GM19099 (cell line): Measurements from ENCODE around the gene KCNE1.

Experiments
- POLR2A ChIP-seq: IDR thresholded peaks from 3 replicates; pipeline ENCODE4 v1.6.1; 2011; ENCODE audit warnings: low read depth; ENCODE audit not compliant: insufficient read length; ENCODE audit errors: extremely low read depth

KCNE1 gene

DNA sequence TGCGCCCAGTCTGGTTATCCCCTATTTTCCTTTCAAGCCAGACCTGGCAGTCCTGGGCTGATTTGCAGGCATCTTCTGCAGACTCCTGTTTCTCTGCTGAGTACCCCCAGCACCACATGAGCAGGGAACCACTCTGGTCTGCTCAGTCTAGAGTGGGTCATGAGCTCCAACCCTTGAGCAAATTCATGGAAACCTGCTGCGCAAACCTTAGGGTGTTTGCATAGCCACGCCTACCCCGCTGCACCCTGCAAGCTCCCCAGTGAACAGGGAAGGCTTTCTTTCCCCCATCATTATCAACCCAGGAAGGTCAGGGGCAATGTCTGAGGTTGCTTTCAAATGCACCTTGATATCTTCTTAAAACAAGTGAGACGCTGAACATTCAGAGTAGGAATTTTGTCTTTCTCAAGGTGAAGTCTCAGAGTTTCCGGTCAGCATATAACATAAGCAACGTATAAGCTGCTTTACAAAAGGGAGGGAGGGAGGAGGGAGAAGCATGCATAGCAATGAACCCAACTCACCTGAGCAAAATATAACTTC, 11.1 kb upstream of the KCNE1 start:
- no peak for TF ChIP-seq POLR2A

- TF ChIP-seq POLR2A: no peak
These were observed 10.3 kb upstream of the KCNE1 start for GRCh38 chr21:34522284-34522683.

GRCh38 chr21:34521561-34521960, 9.6 kb upstream of the KCNE1 start:
- no peak for TF ChIP-seq POLR2A

DNA sequence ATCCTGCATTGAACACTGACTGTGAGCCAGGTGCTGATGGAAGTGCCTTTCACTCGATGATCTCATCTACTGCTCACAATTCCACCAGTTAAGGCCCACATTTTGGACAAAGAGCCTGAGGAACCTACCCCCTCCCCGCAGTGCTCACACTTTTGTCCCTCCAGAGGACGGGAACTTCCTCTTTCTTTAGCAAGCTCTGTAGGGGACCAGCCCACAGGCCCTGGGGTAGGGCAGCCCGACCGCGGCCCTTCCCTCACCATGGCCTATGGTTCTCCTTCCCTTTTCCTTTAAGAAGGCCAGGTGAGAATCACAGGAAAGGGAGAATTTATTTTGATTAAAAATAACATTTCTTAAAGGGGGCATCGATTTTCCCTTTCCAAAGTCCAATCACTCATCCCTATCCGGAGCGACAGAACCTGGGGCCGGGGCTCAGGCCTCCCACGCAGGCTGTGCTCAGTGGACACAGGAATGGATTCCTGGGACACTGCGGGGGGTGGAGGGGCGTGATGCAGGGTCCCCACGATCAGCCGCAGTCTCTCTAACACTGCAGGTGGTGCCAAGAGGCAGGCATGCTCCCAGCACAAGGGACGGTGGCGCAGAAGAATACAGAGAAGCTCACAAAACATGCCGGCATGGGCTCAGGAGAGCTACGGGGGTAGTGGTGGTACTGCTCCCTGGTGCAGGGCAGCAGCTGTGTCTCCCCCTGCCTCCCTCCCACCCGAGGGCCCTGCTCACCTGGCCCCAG, 8.9 kb upstream of the KCNE1 start:
- no peak for TF ChIP-seq POLR2A

- TF ChIP-seq POLR2A: no peak
These were observed 8.3 kb upstream of the KCNE1 start for GRCh38 chr21:34520281-34520680.

GRCh38 chr21:34519694-34520093, 7.7 kb upstream of the KCNE1 start:
- TF ChIP-seq POLR2A: no peak

GRCh38 chr21:34519016-34519415, 7.0 kb upstream of the KCNE1 start:
- no peak for TF ChIP-seq POLR2A

- TF ChIP-seq POLR2A: no peak
These were observed 6.3 kb upstream of the KCNE1 start for GRCh38 chr21:34518301-34518700.

DNA sequence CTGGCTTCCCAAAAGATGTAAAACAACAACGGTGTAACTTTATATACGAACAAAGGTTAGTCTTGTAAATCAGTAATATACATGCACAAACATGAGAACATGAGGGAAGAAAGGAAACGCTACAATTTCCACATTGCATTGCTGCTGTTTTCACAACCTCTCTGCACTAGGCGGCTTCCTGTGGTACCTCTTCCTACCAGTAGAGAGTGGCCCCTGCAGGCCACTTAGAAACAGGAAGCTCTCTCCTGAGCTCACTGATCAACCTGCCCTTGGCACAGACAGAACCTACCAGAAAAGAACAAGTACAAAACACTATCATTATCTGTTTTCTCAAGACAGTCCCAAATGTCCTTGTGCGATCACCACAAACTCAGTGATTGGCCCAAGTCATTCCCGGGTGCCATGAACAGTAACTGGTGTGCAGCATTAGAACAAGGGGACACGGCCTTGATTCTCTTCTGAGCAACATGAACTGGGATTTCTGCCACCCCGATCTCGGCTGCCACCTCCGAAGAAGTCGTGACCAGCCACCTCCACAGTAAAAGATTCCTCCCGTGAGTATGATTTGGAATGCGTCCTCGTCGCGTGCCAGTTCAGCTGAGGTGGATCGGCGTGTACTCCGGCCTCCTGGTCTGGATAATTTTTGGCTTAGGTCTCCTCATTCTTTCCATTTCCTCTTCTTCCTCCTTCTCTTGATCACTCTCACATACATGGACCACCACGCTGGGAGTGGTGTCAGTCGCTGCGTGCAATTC, 5.7 kb upstream of the KCNE1 start:
- no peak for TF ChIP-seq POLR2A

DNA sequence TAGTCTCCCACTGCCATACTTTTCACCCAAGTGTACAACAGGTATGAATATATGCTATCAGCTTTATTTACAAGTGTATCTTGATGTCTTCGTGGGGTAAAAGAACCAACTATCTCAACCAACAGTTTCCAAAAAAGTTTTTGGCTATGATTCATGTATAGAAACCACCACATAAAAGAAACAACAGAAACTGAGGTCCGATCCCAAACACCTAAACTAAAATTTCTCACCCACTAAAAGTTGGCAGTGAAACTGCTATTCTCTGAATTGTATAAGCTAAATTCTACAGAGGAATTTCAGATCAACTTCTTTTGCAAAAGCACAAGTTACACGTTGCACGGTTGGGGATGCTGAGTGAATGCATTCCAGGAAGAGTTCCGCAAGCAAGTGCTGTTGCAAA, 5.0 kb upstream of the KCNE1 start:
- TF ChIP-seq POLR2A: no peak

DNA sequence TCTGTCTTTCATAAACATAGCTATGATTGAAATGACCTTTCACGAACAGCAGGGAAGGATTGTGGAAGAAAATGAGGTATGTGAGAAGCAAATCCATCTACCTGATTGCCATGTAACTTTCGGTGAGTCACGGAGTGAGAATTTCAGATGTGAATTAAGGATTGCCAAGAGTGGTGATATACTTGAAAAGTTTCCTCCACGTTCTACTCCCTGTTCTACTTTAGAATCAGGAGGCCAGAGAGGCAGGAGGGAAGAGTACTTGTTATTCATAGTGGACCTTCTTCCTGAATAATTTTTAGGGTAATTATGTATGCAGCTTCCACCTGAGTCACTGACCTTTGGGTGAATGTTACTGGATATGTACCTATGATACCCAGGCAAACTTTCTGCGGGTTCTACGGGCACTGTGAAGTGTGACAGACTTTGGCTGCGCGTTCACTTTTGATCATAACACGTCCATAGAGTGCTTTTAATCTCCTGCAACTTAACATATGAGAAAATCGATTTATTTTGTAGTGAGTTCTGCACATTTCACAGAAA, 2.6 kb upstream of the KCNE1 start:
- TF ChIP-seq POLR2A: no peak

- TF ChIP-seq POLR2A: no peak
These were observed 1.2 kb upstream of the KCNE1 start for GRCh38 chr21:34513129-34513675.

DNA sequence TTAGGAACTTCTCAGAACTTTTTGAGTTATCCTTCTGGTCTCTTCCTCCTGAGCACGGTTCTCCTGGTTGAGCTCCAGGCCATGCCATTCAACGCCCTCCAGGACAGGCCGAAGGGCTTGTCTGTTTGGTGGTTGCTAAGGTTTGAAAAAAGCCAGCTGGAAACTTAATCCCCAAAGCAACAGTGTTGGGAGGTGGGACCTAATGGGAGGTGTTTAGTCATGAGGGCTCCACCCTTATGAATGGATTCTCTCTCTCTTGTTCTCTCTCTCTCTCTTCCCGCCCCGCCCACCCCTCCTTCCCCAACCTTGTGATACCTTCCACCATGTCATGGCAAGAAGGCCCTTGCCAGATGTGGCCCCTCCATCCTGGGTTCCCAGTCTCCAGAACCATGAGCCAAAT, 829 bp downstream of the KCNE1 start:
- TF ChIP-seq POLR2A: no peak

DNA sequence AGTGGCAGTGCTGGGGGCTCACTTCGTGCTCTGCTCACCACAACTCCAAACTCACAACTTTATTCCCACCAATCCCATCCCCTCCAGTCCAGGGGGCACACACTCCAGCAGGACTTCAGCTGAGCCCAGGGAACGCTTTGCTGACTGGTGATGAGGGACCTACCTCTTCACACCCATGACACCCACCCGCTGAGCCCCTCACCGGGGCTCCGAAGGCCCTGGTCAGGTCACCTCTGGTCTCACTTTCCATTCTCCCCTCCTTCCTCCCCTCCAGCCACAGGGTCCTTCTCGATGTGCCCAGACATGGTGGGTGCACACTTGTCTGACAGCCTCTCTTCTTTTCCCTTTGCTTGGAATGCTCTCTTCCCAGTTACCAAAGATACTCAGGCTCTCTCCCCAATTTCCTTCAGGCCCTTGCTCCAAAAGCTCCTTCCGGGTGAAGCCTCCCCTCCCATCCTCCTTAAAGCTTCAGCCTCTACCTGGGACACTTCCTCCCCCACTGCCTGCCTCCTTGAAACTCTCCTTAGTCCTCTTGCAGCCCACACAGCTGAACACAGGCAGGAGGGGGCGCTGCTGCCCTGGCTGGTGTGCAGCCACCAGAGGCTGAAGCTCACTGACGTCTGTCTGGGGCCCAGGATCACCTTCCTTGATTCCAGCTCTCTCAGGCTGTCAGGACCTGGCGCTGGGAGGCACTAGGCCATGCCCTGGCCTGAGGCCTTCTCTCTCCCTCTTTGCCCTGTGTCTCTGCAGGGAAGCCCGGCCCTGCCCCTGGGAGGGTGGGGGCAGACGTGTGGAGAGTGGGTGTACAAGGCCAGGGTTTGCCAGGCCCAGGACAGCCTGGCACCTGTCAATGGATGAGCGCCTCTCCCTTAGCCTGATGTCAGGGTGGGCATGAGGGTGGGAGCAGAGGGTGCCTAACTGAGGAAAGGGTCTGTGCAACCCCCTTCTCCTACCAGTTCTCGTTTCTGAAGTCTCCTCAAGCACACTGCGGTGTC, 1.6 kb downstream of the KCNE1 start:
- TF ChIP-seq POLR2A: no peak

- no peak for TF ChIP-seq POLR2A
These were observed 2.9 kb downstream of the KCNE1 start for GRCh38 chr21:34509151-34509550.

DNA sequence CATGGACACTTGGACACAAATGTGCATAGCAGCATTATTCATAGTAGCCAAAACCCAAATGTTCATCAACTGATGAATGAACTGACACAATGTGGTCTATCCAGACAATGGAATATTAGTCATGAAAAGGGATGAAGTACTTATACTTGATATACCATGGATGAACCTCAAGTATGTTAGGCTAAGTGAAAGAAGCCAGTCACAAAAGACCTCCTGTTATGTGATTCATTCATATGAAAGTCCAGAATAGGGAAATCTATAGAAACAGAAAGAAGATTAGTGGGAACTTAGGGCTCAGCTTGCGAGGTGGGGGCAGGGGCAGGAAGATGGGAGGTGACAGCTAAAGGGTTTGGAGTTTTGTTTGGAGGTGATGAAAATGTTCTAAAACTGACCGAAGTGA, 7.4 kb downstream of the KCNE1 start:
- TF ChIP-seq POLR2A: no peak
